Neural cell (in vitro differentiated cells): ENCODE data around the gene NHERF1. TPM values are rescaled to one million over a fixed set of nuclear protein-coding genes. Genes with fewer than 3 reads are reported as not detected.

Experiments used
- H2AFZ ChIP-seq: fragments of 200-600, 300-800 bp; sonication (generic), shearing (Covaris generic); 2 replicates; pipeline ENCODE4 v1.6.0; 2014; ENCODE audit warnings: low read depth, mild to moderate bottlenecking, antibody characterized with exemption, low read length, moderate library complexity
- H3F3A ChIP-seq: fragments of 200-600 bp; shearing (Covaris generic); 2 replicates; pipeline ENCODE4 v1.6.1; 2016; ENCODE audit warnings: mild to moderate bottlenecking, moderate library complexity, mixed read lengths, antibody characterized with exemption, low read length; ENCODE audit not compliant: insufficient read depth, poor library complexity, severe bottlenecking
- H3K27ac ChIP-seq: fragments of 200-600, 300-800 bp; sonication (generic), shearing (Covaris generic); 2 replicates; pipeline ENCODE4 v1.5.1; 2014; ENCODE audit warnings: mild to moderate bottlenecking, low read length, moderate library complexity
- H3K27me3 ChIP-seq: fragments of 300-800, 200-600 bp; sonication (generic), shearing (Covaris generic); 2 replicates; pipeline ENCODE4 v1.6.0; 2014; ENCODE audit warnings: mild to moderate bottlenecking, low read depth, low read length, moderate library complexity; ENCODE audit not compliant: insufficient read depth
- H3K36me3 ChIP-seq: fragments of 300-800, 200-600 bp; sonication (generic), shearing (Covaris generic); 2 replicates; pipeline ENCODE4 v1.5.1; 2014; ENCODE audit warnings: mild to moderate bottlenecking, antibody characterized with exemption, low read length, moderate library complexity; ENCODE audit not compliant: insufficient read depth
- H3K4me2 ChIP-seq: fragments of 300-800, 200-600 bp; sonication (generic), shearing (Covaris generic); 2 replicates; pipeline ENCODE4 v1.6.0; 2014; ENCODE audit warnings: mild to moderate bottlenecking, low read length
- H3K4me3 ChIP-seq: fragments of 300-800, 200-600 bp; sonication (generic), shearing (Covaris generic); 2 replicates; pipeline ENCODE4 v1.5.1; 2014; ENCODE audit warnings: mild to moderate bottlenecking, low read length, moderate library complexity
- H3K79me2 ChIP-seq: fragments of 200-600 bp; shearing (Covaris generic); replicated peaks from 2 replicates; pipeline ENCODE4 v1.6.0; 2014; ENCODE audit warnings: mild to moderate bottlenecking, low read length, moderate library complexity; ENCODE audit not compliant: insufficient read depth
- H3K9ac ChIP-seq: fragments of 300-800, 200-600 bp; sonication (generic), shearing (Covaris generic); 2 replicates; pipeline ENCODE4 v1.6.1; 2016; ENCODE audit warnings: mild to moderate bottlenecking, low read length, mixed read lengths
- H3K9me2 ChIP-seq: fragments of 200-600 bp; shearing (Covaris generic); 2 replicates; pipeline ENCODE4 v1.6.1; 2016; ENCODE audit warnings: mild to moderate bottlenecking, low read length, mixed read lengths; ENCODE audit not compliant: insufficient read depth
- H3K9me3 ChIP-seq: fragments of 200-600, 300-800 bp; sonication (generic), shearing (Covaris generic); 2 replicates; pipeline ENCODE4 v1.6.1; 2016; ENCODE audit warnings: mild to moderate bottlenecking, mixed run types, low read length, moderate library complexity, mixed read lengths
- H4K20me1 ChIP-seq: fragments of 200-600 bp; shearing (Covaris generic); 2 replicates; pipeline ENCODE4 v1.6.1; 2016; ENCODE audit warnings: mild to moderate bottlenecking, mixed run types; ENCODE audit not compliant: insufficient read depth
- EP300 ChIP-seq: fragments of 450-650 bp; conservative IDR thresholded peaks from 2 replicates; pipeline ENCODE4 v1.6.1; 2014; ENCODE audit warnings: antibody characterized with exemption, mild to moderate bottlenecking, moderate library complexity; ENCODE audit not compliant: poor library complexity, severe bottlenecking
- EZH2 ChIP-seq: fragments of 200-600, 300-800 bp; shearing (Covaris generic), sonication (generic); IDR thresholded peaks from 2 replicates; pipeline ENCODE4 v1.6.1; 2014; ENCODE audit warnings: antibody characterized with exemption, low read length, borderline replicate concordance, mild to moderate bottlenecking; ENCODE audit not compliant: insufficient read depth, poor library complexity, severe bottlenecking
- MXI1 ChIP-seq: fragments of 450-650 bp; conservative IDR thresholded peaks from 2 replicates; pipeline ENCODE4 v1.6.1; 2014; ENCODE audit warnings: antibody characterized with exemption, mild to moderate bottlenecking; ENCODE audit not compliant: poor library complexity, severe bottlenecking
- POLR2AphosphoS5 ChIP-seq: IDR thresholded peaks from 2 replicates; pipeline ENCODE4 v1.6.1; 2012
- RAD21 ChIP-seq: fragments of 450-650 bp; conservative IDR thresholded peaks from 2 replicates; pipeline ENCODE4 v1.6.1; 2014; ENCODE audit warnings: antibody characterized with exemption, mild to moderate bottlenecking, moderate library complexity
- SMC3 ChIP-seq: fragments of 450-650 bp; conservative IDR thresholded peaks from 2 replicates; pipeline ENCODE4 v1.6.1; 2014; ENCODE audit warnings: antibody characterized with exemption, mild to moderate bottlenecking, moderate library complexity; ENCODE audit not compliant: poor library complexity
- TAF1 ChIP-seq: IDR thresholded peaks from 2 replicates; pipeline ENCODE4 v1.6.1; 2012; ENCODE audit warnings: low read depth
- polyA plus RNA-seq: library from polyadenylated mRNA; depleted of rRNA; stranded (reverse); fragments of >200 nt; gene quantifications from 2 replicates; pipeline ENCODE4 v1.2.3, GENCODE V29; 2014
- TF ChIP-seq, protein P1 (sequence below): fragments of 450-650 bp; IDR thresholded peaks from 2 replicates; pipeline ENCODE4 v1.5.1; 2014; ENCODE audit warnings: antibody characterized with exemption, mild to moderate bottlenecking, moderate library complexity; ENCODE audit not compliant: poor library complexity, severe bottlenecking
- TF ChIP-seq, protein P2 (sequence below): IDR thresholded peaks from 2 replicates; pipeline ENCODE4 v1.6.1; 2012; ENCODE audit warnings: borderline replicate concordance

NHERF1 gene
- polyA plus RNA-seq, 1 donor from 2014 or later, result 0.51 TPM

DNA sequence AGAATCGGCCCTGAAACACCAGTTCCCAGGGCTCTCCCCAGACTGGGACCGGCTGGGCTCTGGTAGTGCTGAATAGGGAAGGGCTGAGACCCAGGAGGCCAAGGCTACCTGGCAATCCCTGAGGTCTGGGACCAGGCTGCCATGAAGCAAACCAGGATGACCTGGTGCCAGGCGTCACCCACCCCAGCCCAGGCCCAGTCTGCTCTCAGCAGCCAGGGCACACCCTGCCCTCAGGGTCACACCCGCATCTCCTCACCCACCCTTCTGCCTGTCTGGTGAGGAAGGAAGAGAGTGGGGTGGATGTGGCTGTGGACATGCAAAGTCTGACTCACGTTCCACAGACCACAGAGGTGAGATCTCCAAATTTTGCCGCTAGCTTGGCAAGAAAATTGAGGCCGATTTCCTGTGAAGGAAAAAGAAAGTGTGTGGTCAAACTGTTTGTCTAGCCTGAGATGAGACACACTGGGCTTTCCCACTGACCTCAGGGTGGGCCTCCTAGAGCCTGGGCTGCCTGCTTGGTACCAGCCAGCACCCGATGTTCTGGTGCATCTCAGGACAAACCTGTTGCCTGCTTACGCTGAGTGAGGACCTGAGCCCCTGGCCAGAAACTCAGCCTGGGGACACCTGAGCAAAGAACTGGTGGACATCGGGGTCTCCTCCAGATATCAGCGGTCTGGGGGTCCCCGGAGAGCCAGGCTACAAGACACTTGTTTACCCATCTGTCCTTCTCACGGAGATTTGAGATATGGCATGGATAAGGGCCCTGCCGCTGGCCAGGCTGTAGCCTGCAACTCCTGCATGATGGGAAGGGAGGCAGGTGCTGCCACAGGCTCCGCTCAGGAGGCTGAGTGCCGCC, 17.7 kb upstream of the NHERF1 start:
- Histone ChIP-seq H3K9me3 (peaks cover 5% of the 10 kb centered on the region), H4K20me1 (no peaks in the 10 kb centered on the region), H3K9ac (no peak overlapping the region), H3K36me3 (no peaks in the 10 kb centered on the region), H3K4me2 (no peak overlapping the region), H2AFZ (no peak overlapping the region), H3F3A (no peaks in the 10 kb centered on the region), H3K27me3 (peaks cover 25% of the 10 kb centered on the region), H3K27ac (no peak overlapping the region), H3K9me2 (no peaks in the 10 kb centered on the region), H3K79me2 (no peaks in the 10 kb centered on the region), H3K4me3 (no peak overlapping the region)
- TF ChIP-seq TAF1, result no peak
- no peak for TF ChIP-seq MXI1
- TF ChIP-seq, protein P1, sequence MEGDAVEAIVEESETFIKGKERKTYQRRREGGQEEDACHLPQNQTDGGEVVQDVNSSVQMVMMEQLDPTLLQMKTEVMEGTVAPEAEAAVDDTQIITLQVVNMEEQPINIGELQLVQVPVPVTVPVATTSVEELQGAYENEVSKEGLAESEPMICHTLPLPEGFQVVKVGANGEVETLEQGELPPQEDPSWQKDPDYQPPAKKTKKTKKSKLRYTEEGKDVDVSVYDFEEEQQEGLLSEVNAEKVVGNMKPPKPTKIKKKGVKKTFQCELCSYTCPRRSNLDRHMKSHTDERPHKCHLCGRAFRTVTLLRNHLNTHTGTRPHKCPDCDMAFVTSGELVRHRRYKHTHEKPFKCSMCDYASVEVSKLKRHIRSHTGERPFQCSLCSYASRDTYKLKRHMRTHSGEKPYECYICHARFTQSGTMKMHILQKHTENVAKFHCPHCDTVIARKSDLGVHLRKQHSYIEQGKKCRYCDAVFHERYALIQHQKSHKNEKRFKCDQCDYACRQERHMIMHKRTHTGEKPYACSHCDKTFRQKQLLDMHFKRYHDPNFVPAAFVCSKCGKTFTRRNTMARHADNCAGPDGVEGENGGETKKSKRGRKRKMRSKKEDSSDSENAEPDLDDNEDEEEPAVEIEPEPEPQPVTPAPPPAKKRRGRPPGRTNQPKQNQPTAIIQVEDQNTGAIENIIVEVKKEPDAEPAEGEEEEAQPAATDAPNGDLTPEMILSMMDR, result no peak
- no peak for TF ChIP-seq RAD21

DNA sequence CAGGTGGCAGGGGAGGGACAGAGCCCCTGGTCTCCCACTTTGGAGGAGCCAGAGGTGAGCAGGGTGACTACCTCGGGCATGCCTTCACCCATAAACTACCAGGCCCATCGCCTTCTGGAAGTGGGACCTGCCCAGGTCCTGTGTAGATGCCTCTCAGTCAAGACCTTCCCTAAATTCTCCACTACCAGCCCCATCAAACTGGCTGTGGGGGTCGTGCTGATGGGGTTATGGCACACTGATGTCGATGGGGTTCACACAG, 17.2 kb upstream of the NHERF1 start:
- no peaks in the 10 kb centered on the region for H3K79me2 ChIP-seq
- H3K27me3 ChIP-seq, result peaks cover 30% of the 10 kb centered on the region

More for the DNA sequence above, 17.2 kb upstream of the NHERF1 start:
- Histone ChIP-seq H3K27ac (no peak overlapping the region), H3K4me2 (no peak overlapping the region), H4K20me1 (no peaks in the 10 kb centered on the region), H3K9me2 (no peaks in the 10 kb centered on the region), H3K9me3 (peaks cover 5% of the 10 kb centered on the region), H3F3A (no peaks in the 10 kb centered on the region), H2AFZ (no peak overlapping the region), H3K36me3 (no peaks in the 10 kb centered on the region), H3K4me3 (no peak overlapping the region), H3K9ac (no peak overlapping the region)
- TF ChIP-seq SMC3, result no peak
- TF ChIP-seq, protein P1, result no peak
- TF ChIP-seq, protein P2, sequence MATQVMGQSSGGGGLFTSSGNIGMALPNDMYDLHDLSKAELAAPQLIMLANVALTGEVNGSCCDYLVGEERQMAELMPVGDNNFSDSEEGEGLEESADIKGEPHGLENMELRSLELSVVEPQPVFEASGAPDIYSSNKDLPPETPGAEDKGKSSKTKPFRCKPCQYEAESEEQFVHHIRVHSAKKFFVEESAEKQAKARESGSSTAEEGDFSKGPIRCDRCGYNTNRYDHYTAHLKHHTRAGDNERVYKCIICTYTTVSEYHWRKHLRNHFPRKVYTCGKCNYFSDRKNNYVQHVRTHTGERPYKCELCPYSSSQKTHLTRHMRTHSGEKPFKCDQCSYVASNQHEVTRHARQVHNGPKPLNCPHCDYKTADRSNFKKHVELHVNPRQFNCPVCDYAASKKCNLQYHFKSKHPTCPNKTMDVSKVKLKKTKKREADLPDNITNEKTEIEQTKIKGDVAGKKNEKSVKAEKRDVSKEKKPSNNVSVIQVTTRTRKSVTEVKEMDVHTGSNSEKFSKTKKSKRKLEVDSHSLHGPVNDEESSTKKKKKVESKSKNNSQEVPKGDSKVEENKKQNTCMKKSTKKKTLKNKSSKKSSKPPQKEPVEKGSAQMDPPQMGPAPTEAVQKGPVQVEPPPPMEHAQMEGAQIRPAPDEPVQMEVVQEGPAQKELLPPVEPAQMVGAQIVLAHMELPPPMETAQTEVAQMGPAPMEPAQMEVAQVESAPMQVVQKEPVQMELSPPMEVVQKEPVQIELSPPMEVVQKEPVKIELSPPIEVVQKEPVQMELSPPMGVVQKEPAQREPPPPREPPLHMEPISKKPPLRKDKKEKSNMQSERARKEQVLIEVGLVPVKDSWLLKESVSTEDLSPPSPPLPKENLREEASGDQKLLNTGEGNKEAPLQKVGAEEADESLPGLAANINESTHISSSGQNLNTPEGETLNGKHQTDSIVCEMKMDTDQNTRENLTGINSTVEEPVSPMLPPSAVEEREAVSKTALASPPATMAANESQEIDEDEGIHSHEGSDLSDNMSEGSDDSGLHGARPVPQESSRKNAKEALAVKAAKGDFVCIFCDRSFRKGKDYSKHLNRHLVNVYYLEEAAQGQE, result no peak
- TF ChIP-seq POLR2AphosphoS5, result no peak
- TF ChIP-seq TAF1, result no peak
- no peak for TF ChIP-seq EP300
- TF ChIP-seq MXI1, result no peak
- no peak for TF ChIP-seq RAD21
- no peak for TF ChIP-seq EZH2
